Lower leg skin (tissue), 3 donors: ENCODE data around the gene PCED1A.
"Not testable (repeated sequence)": the region's sequence is repeated elsewhere in the genome, so short reads cannot be mapped to it uniquely, and the experiment has no call there.

Experiments
- POLR2A ChIP-seq, 2 donors: fragments of 450-650 bp; IDR thresholded peaks; one replicate each; pipeline ENCODE4 v1.6.1; 2016 to 2017; ENCODE audit warnings: antibody characterized with exemption in 2 of 2, mild to moderate bottlenecking in 1 of 2, moderate library complexity in 1 of 2
- TF ChIP-seq, protein P1 (sequence below), 3 donors: fragments of 450-650 bp; IDR thresholded peaks; one replicate each; pipeline ENCODE4 v1.5.1; 2016; ENCODE audit warnings: antibody characterized with exemption in 3 of 3, mild to moderate bottlenecking in 3 of 3, moderate library complexity in 2 of 3

- TF ChIP-seq, protein P1, sequence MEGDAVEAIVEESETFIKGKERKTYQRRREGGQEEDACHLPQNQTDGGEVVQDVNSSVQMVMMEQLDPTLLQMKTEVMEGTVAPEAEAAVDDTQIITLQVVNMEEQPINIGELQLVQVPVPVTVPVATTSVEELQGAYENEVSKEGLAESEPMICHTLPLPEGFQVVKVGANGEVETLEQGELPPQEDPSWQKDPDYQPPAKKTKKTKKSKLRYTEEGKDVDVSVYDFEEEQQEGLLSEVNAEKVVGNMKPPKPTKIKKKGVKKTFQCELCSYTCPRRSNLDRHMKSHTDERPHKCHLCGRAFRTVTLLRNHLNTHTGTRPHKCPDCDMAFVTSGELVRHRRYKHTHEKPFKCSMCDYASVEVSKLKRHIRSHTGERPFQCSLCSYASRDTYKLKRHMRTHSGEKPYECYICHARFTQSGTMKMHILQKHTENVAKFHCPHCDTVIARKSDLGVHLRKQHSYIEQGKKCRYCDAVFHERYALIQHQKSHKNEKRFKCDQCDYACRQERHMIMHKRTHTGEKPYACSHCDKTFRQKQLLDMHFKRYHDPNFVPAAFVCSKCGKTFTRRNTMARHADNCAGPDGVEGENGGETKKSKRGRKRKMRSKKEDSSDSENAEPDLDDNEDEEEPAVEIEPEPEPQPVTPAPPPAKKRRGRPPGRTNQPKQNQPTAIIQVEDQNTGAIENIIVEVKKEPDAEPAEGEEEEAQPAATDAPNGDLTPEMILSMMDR (IDR thresholded peaks at IDR 0.05): not testable (repeated sequence)
- not testable (repeated sequence) for TF ChIP-seq POLR2A (IDR thresholded peaks at IDR 0.05)
Observed at GRCh38 chr20:2807929-2808328, 32.5 kb downstream of the PCED1A start.
